ENCODE results near the gene MVD.

Gene MVD

GRCh38 chr16:88696441-88696840 is 33.5 kb upstream of the MVD start:
- no peak for DNase-seq

GRCh38 chr16:88695753-88696152 is 32.9 kb upstream of the MVD start:
- no peak for DNase-seq

GRCh38 chr16:88695218-88695617 is 32.3 kb upstream of the MVD start:
- DNase-seq = no peak

- DNase-seq = no peak
Observed at GRCh38 chr16:88694221-88695087, 31.6 kb upstream of the MVD start.

GRCh38 chr16:88693420-88694177 is 30.7 kb upstream of the MVD start:
- DNase-seq = no peak

- DNase-seq = no peak
Observed at GRCh38 chr16:88692861-88693260, 30.0 kb upstream of the MVD start.

GRCh38 chr16:88691924-88692560 is 29.2 kb upstream of the MVD start:
- no peak for DNase-seq

- DNase-seq = no peak
Observed at GRCh38 chr16:88691129-88691813, 28.4 kb upstream of the MVD start.

- DNase-seq = no peak
Observed at GRCh38 chr16:88690341-88691128, 27.6 kb upstream of the MVD start.

GRCh38 chr16:88688013-88688778 is 25.3 kb upstream of the MVD start:
- no peak for DNase-seq

GRCh38 chr16:88687676-88688012 is 24.8 kb upstream of the MVD start:
- DNase-seq = no peak

GRCh38 chr16:88687254-88687576 is 24.3 kb upstream of the MVD start:
- DNase-seq = no peak

GRCh38 chr16:88686439-88687253 is 23.8 kb upstream of the MVD start, which contains the start of gene SNAI3:
Gene SNAI3, minus strand, starts transcription at chr16:88686507. Its CDS starts 101 bp downstream, at chr16:88686406.
- peak in 1 of 2 experiments; percentile 59 for DNase-seq

GRCh38 chr16:88686062-88686438 is 23.2 kb upstream of the MVD start:
- no peak for DNase-seq

- no peak for DNase-seq
Observed at GRCh38 chr16:88685156-88686061, 22.5 kb upstream of the MVD start.

GRCh38 chr16:88684569-88685155 is 21.8 kb upstream of the MVD start:
- DNase-seq = no peak

- DNase-seq = no peak
Observed at GRCh38 chr16:88681709-88682451, 19.0 kb upstream of the MVD start.

GRCh38 chr16:88681084-88681680 is 18.3 kb upstream of the MVD start:
- no peak for DNase-seq

All from NCI-H446 (cell line).